ENCODE data around the gene NELFCD. TPM values are rescaled to one million over a fixed set of nuclear protein-coding genes. Genes with fewer than 3 reads are reported as not detected.

The NELFCD gene
- total RNA-seq, 1 donor: 46.7 TPM

- peaks cover 26% of the 10 kb centered on the region for H3K36me3 ChIP-seq (ENCODE audit: insufficient read depth, low read length)
- peak; percentile 97 for DNase-seq (ENCODE audit: insufficient read length, low spot score, missing footprints)
- no peaks in the 10 kb centered on the region for H3K9me3 ChIP-seq (ENCODE audit: low read depth, low read length)
- peaks cover 48% of the 10 kb centered on the region for H3K79me2 ChIP-seq (ENCODE audit: insufficient read depth, low read length)
- TF ChIP-seq, protein P1, sequence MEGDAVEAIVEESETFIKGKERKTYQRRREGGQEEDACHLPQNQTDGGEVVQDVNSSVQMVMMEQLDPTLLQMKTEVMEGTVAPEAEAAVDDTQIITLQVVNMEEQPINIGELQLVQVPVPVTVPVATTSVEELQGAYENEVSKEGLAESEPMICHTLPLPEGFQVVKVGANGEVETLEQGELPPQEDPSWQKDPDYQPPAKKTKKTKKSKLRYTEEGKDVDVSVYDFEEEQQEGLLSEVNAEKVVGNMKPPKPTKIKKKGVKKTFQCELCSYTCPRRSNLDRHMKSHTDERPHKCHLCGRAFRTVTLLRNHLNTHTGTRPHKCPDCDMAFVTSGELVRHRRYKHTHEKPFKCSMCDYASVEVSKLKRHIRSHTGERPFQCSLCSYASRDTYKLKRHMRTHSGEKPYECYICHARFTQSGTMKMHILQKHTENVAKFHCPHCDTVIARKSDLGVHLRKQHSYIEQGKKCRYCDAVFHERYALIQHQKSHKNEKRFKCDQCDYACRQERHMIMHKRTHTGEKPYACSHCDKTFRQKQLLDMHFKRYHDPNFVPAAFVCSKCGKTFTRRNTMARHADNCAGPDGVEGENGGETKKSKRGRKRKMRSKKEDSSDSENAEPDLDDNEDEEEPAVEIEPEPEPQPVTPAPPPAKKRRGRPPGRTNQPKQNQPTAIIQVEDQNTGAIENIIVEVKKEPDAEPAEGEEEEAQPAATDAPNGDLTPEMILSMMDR (IDR thresholded peaks at IDR 0.05; ENCODE audit: extremely low read depth, low read depth, low read length): no peak
- H3K4me2 ChIP-seq (ENCODE audit: insufficient read depth, low read length): peak within 1 kb of the TSS; percentile 92
- H3K4me3 ChIP-seq (ENCODE audit: insufficient read depth, low read length): peak within 1 kb of the TSS; percentile 90
- H3K4me1 ChIP-seq (ENCODE audit: insufficient read depth, low read length): peaks cover 37% of the 10 kb centered on the region
- H3K27ac ChIP-seq (ENCODE audit: low read depth, low read length): peak within 1 kb of the TSS; percentile 78
- H4K20me1 ChIP-seq (ENCODE audit: insufficient read depth, low read length): peaks cover 20% of the 10 kb centered on the region
- H2AFZ ChIP-seq (ENCODE audit: low read length): peak within 1 kb of the TSS; percentile 74
- H3K27me3 ChIP-seq (ENCODE audit: insufficient read depth, low read length): no peaks in the 10 kb centered on the region
These were observed 26.0 kb downstream of the NELFCD start, which contains the start of gene CTSZ for GRCh38 chr20:59006864-59007664. TSS of gene CTSZ (minus strand) at chr20:59007254. CDS start at chr20:59007128, 126 bp downstream.

DNA sequence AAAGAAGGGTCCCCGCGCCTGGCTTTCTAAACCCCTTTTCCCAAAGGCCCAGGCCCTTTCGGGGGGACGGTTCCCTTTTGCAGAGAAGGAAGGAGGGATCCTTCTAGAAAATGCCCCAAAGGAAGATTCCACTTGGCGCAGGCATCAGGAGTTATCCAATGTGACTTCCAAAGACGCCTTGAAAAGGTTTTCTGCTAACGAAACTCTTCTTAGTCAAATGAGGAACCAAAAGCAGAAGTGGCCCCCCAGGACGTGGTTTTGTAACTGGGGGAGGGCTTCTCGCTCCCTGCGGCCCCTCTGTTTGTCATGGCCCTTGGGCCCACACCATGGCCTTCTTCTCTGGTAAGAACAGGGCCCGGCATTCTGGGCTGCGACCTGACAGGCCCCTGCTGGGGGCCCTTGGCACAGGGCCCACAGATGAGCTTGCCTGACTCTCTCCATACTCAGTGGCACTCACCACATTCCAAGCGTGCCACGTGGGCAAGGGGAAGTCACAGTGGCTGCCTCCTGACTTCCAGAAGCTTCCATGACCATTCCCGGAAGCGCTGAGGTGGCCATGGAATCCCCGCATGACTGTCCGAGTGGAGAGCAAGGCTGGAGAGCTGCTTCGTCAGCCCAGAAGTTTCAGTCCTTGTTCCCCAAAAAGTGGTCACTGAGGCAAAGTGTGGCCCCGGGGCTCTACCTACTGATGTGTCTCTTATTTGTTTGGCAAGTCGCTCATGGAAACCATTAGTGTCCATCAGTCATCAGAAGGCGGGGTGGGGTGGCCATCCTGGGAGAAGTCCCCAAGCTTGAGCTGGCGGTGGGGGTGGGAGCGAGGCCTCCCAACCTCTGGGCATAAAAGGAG lies 26.8 kb downstream of the NELFCD start:
- H3K4me3 ChIP-seq (ENCODE audit: insufficient read depth, low read length): peak overlapping the region; percentile 90
- H3K79me2 ChIP-seq (ENCODE audit: insufficient read depth, low read length): peaks cover 40% of the 10 kb centered on the region

DNA sequence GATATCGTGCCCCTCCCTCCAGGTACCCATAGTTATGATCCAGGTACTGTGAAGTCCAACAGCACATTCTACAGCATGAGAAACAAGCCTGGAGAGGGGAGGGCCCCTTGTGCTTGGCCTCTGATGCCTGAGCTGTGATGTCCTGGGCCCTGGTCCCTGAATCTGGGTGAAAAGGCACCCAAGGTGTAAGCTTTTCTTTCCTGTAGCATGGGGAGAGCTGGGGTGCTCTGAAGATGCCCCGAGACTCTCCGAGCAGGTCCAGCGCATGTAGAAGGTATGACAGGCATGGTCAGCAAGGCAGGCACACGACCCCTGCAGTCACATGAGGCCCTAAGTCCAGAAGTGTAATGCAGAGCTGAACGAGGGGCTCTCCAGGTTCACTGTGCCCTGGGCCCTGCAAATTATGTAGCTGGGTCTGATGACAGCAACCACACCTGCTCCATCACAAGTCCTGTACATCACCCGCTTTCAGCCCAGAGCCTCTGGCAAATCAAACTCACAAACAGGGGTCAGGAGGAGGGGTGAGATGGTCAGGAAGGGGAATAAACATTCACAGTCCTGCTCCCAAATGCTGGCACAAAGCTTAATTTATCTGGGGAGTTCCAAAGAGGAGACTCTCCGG lies 27.8 kb downstream of the NELFCD start:
- Histone ChIP-seq H3K4me2 (ENCODE audit: insufficient read depth, low read length) (no peak overlapping the region), H3K4me1 (ENCODE audit: insufficient read depth, low read length) (peaks cover 39% of the 10 kb centered on the region)
- TF ChIP-seq, protein P1 (IDR thresholded peaks at IDR 0.05; ENCODE audit: extremely low read depth, low read depth, low read length): no peak

More for the DNA sequence above, 26.8 kb downstream of the NELFCD start:
- Histone ChIP-seq H4K20me1 (ENCODE audit: insufficient read depth, low read length) (peaks cover 18% of the 10 kb centered on the region), H3K4me2 (ENCODE audit: insufficient read depth, low read length) (peak overlapping the region; percentile 92), H3K36me3 (ENCODE audit: insufficient read depth, low read length) (peaks cover 24% of the 10 kb centered on the region), H2AFZ (ENCODE audit: low read length) (no peak overlapping the region), H3K27me3 (ENCODE audit: insufficient read depth, low read length) (no peaks in the 10 kb centered on the region), H3K4me1 (ENCODE audit: insufficient read depth, low read length) (peaks cover 37% of the 10 kb centered on the region), H3K9me3 (ENCODE audit: low read depth, low read length) (no peaks in the 10 kb centered on the region), H3K27ac (ENCODE audit: low read depth, low read length) (no peak overlapping the region)
- DNase-seq (ENCODE audit: insufficient read length, low spot score, missing footprints): peak; percentile 69
- TF ChIP-seq, protein P1 (IDR thresholded peaks at IDR 0.05; ENCODE audit: extremely low read depth, low read depth, low read length): no peak

More for the DNA sequence above, 27.8 kb downstream of the NELFCD start:
- peaks cover 15% of the 10 kb centered on the region for H3K36me3 ChIP-seq (ENCODE audit: insufficient read depth, low read length)
- no peak overlapping the region for H3K27ac ChIP-seq (ENCODE audit: low read depth, low read length)
- H3K9me3 ChIP-seq (ENCODE audit: low read depth, low read length): no peaks in the 10 kb centered on the region
- H4K20me1 ChIP-seq (ENCODE audit: insufficient read depth, low read length): peaks cover 9% of the 10 kb centered on the region
- peaks cover 31% of the 10 kb centered on the region for H3K79me2 ChIP-seq (ENCODE audit: insufficient read depth, low read length)
- DNase-seq (ENCODE audit: insufficient read length, low spot score, missing footprints): peak; percentile 69
- H3K4me3 ChIP-seq (ENCODE audit: insufficient read depth, low read length): no peak overlapping the region
- H2AFZ ChIP-seq (ENCODE audit: low read length): no peak overlapping the region
- no peaks in the 10 kb centered on the region for H3K27me3 ChIP-seq (ENCODE audit: insufficient read depth, low read length)

Data from osteoblast (primary cell).